ENCODE results near the gene MYO1D. TPM values are rescaled to one million over a fixed set of nuclear protein-coding genes. Genes with fewer than 3 reads are reported as not detected.

Gene MYO1D
- total and polyA plus RNA-seq, 9 donors = 20.9 to 62.2 (median 53.8) TPM

- H3K27me3 ChIP-seq = no peaks in the 10 kb centered on the region
- H3K9me3 ChIP-seq = no peaks in the 10 kb centered on the region
- no peak for TF ChIP-seq CTCF (IDR thresholded peaks at IDR 0.05)
- no peak for TF ChIP-seq POLR2A (IDR thresholded peaks at IDR 0.05)
- no peak for TF ChIP-seq EP300 (IDR thresholded peaks at IDR 0.05)
- no peaks in the 10 kb centered on the region for H3K36me3 ChIP-seq
- 76 to 91% (median 88%) methylated on average over 1 of the region's 1 CpG for WGBS, 3 donors
- DNase-seq = no peak
- no peak overlapping the region for H3K4me3 ChIP-seq
- H3K27ac ChIP-seq = no peak overlapping the region
- H3K4me1 ChIP-seq (ENCODE audit: insufficient read depth) = peaks cover 3% of the 10 kb centered on the region
- intact Hi-C loops (cut with DNase I) = loop anchor here in 3 of 4 donors (5.0 to 10.0 kb wide), 3 partner anchors 93 to 276 kb away; partner anchors contain the start of gene CDK5R1 (in 1 of the 3)
Observed at GRCh38 chr17:32757963-32758362, 119.0 kb downstream of the MYO1D start.

DNA sequence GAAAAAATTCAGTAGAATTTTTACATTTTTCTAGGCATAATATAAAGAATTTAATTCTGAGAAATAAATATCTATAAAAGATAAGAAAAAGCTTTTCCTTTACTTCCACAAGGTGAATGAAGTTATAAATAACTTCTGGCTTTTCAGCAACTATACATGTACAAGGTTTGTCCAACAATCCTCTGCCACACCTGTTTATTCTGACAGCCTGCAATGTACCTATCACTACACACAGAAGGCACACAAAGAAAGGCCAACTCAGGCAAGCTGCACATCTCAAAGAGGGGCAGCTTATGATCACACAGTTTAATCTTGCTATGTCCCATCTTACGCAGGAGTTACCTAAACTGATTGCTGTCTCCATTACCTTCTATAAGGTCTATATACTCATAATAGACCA is 120.2 kb downstream of the MYO1D start:
- DNase-seq = no peak
- Histone ChIP-seq H3K27ac (no peak overlapping the region), H3K4me1 (ENCODE audit: insufficient read depth) (peaks cover 3% of the 10 kb centered on the region), H3K4me3 (no peak overlapping the region), H3K27me3 (no peaks in the 10 kb centered on the region), H3K9me3 (no peaks in the 10 kb centered on the region), H3K36me3 (no peaks in the 10 kb centered on the region)
- WGBS, 3 donors = 87 to 100% (median 98%) methylated on average over 1 of the region's 1 CpG
- intact Hi-C loops (cut with DNase I) = loop anchor here in 3 of 4 donors (5.0 to 10.0 kb wide), 3 partner anchors 92 to 274 kb away; partner anchors contain the start of gene CDK5R1 (in 1 of the 3)
- TF ChIP-seq CTCF (IDR thresholded peaks at IDR 0.05) (no peak), EP300 (IDR thresholded peaks at IDR 0.05) (no peak), POLR2A (IDR thresholded peaks at IDR 0.05) (no peak)

DNA sequence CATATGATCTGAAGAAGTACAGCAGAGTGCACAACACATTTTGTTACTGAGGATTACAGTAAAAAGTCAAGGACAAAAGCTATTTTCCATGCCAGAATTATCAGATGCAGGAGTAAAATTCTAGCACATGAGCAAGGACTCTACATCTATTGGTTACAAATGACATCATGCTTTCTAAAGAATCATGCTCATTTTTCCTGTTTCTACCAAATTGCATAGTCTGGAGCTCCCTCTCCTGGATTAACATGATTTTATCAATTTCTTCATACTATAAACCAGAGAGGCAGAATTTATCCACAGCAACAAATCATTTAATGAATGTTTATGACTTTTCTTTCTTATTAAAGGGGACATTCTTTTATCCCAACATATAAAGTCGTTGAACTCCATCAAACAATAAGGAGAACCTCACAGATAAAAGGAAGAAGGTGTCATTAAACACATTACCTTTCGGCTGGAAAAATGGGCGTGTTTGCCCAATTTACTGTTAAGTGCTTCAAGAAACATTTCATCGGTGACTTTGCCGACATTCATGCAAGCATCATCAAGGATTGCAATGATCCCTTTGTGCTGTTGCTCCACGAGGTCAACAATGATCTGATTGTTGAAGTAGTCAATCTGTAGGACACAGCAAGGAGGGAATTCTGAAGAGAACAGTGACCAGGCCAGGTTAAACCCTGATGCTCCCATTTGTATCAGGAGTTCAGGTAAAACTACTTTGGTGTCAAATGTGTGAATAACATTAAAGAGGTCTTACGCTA is 121.7 kb downstream of the MYO1D start:
- Histone ChIP-seq H3K27ac (peak overlapping the region in 1 of 2 donors; percentile 79), H3K4me3 (no peak overlapping the region), H3K36me3 (no peaks in the 10 kb centered on the region), H3K27me3 (no peaks in the 10 kb centered on the region), H3K9me3 (no peaks in the 10 kb centered on the region), H3K4me1 (ENCODE audit: insufficient read depth) (peaks cover 3% of the 10 kb centered on the region)
- intact Hi-C loops (cut with DNase I) = loop anchor here in 3 of 4 donors (5.0 to 10.0 kb wide), 3 partner anchors 90 to 273 kb away; partner anchors contain the start of gene CDK5R1 (in 1 of the 3)
- TF ChIP-seq CTCF (IDR thresholded peaks at IDR 0.05) = peak; percentile 34 to 78 (median 77)
- TF ChIP-seq EP300 (IDR thresholded peaks at IDR 0.05) = no peak
- WGBS, 3 donors = 65 to 70% (median 66%) methylated on average over 7 of the region's 7 CpGs
- DNase-seq = no peak

DNA sequence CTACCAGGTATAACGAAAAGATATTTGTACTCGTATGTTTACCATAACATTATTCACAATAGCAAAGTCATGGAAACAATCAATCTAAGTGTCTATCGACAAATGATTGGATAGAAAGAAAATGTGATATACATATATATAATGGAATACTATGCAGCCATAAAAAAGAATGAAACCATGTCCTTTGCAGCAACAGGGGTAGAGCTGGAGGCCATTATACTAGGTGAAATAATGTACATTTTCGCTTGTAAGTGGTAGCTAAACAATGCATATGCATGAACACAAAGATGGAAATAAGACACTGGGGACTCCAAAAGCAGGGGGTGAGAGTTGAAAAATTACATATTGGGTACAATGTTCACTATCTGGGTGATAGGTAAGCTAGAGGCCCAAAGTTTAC is 124.0 kb downstream of the MYO1D start:
- H3K9me3 ChIP-seq = no peaks in the 10 kb centered on the region
- H3K27ac ChIP-seq = no peak overlapping the region
- H3K4me3 ChIP-seq = no peak overlapping the region
- no peak for TF ChIP-seq CTCF (IDR thresholded peaks at IDR 0.05)
- TF ChIP-seq EP300 (IDR thresholded peaks at IDR 0.05) = no peak
- no peak for TF ChIP-seq POLR2A (IDR thresholded peaks at IDR 0.05)
- peaks cover 3% of the 10 kb centered on the region for H3K4me1 ChIP-seq (ENCODE audit: insufficient read depth)
- WGBS, 3 donors = 97% methylated on average over 4 of the region's 4 CpGs
- H3K27me3 ChIP-seq = no peaks in the 10 kb centered on the region
- DNase-seq = no peak
- intact Hi-C loops (cut with DNase I) = loop anchor here in 3 of 4 donors (5.0 to 10.0 kb wide), 3 partner anchors 88 to 271 kb away; partner anchors contain the start of gene CDK5R1 (in 1 of the 3)
- H3K36me3 ChIP-seq = no peaks in the 10 kb centered on the region
